ENCODE data around the gene TMED9.

GRCh38 chr5:177592905-177593304 is 902 bp downstream of the TMED9 start:
- no peak for TF ChIP-seq POLR2A (IDR thresholded peaks at IDR 0.05)
- TF ChIP-seq, protein P1, sequence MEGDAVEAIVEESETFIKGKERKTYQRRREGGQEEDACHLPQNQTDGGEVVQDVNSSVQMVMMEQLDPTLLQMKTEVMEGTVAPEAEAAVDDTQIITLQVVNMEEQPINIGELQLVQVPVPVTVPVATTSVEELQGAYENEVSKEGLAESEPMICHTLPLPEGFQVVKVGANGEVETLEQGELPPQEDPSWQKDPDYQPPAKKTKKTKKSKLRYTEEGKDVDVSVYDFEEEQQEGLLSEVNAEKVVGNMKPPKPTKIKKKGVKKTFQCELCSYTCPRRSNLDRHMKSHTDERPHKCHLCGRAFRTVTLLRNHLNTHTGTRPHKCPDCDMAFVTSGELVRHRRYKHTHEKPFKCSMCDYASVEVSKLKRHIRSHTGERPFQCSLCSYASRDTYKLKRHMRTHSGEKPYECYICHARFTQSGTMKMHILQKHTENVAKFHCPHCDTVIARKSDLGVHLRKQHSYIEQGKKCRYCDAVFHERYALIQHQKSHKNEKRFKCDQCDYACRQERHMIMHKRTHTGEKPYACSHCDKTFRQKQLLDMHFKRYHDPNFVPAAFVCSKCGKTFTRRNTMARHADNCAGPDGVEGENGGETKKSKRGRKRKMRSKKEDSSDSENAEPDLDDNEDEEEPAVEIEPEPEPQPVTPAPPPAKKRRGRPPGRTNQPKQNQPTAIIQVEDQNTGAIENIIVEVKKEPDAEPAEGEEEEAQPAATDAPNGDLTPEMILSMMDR (IDR thresholded peaks at IDR 0.05): no peak
